Fibroblast of villous mesenchyme (primary cell): ENCODE measurements around the gene DIAPH2. TPM values are rescaled to one million over a fixed set of nuclear protein-coding genes. Genes with fewer than 3 reads are reported as not detected.
A peak's percentile ranks its signal among the peaks of the same experiment; 100 is the strongest.

Experiments
- DNase-seq: peaks from one replicate; pipeline ENCODE4 v3.0.0-alpha.2; 2010; ENCODE audit warnings: low read depth
- H3K4me3 ChIP-seq: 2 replicates; pipeline ENCODE4 v1.5.1; 2011; ENCODE audit warnings: low read depth, mild to moderate bottlenecking, low read length
- total RNA-seq: library from RNA; depleted of rRNA; stranded (reverse); fragments of >200 nt; gene quantifications from 2 replicates; pipeline ENCODE4 v1.2.3, GENCODE V29; 2012
- TF ChIP-seq, protein P1 (sequence below): IDR thresholded peaks from 2 replicates; pipeline ENCODE4 v1.5.1; 2012; ENCODE audit warnings: low read depth, mild to moderate bottlenecking, low read length; ENCODE audit not compliant: insufficient read depth

Gene DIAPH2
- total RNA-seq, 1 donor: 15.5 TPM

- TF ChIP-seq, protein P1, sequence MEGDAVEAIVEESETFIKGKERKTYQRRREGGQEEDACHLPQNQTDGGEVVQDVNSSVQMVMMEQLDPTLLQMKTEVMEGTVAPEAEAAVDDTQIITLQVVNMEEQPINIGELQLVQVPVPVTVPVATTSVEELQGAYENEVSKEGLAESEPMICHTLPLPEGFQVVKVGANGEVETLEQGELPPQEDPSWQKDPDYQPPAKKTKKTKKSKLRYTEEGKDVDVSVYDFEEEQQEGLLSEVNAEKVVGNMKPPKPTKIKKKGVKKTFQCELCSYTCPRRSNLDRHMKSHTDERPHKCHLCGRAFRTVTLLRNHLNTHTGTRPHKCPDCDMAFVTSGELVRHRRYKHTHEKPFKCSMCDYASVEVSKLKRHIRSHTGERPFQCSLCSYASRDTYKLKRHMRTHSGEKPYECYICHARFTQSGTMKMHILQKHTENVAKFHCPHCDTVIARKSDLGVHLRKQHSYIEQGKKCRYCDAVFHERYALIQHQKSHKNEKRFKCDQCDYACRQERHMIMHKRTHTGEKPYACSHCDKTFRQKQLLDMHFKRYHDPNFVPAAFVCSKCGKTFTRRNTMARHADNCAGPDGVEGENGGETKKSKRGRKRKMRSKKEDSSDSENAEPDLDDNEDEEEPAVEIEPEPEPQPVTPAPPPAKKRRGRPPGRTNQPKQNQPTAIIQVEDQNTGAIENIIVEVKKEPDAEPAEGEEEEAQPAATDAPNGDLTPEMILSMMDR: no peak
- DNase-seq: peak; percentile 18
- no peak overlapping the region for H3K4me3 ChIP-seq
These were observed 448.2 kb downstream of the DIAPH2 start for GRCh38 chrX:97132664-97133415.

- no peak overlapping the region for H3K4me3 ChIP-seq
- DNase-seq: no peak
- TF ChIP-seq, protein P1: no peak
These were observed 461.3 kb downstream of the DIAPH2 start for GRCh38 chrX:97145934-97146333.

DNA sequence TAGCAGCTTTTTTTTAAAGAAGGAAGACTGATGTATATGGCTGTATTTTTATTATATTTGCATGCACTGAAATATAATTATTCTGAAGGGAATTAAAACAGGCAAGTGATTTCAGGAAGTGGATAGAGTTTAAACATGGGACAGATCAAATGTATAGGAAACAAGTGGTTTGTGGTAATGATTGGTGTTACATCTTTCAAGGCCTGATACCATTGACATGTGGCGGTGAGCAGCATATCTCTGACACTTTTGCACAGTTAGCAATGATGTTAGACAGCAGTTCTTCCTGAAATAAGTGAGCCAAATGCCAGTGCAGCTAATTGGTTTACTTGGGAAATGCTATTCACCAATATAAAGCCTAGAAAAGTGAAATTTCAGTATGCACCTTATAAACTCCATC is 471.2 kb downstream of the DIAPH2 start:
- no peak overlapping the region for H3K4me3 ChIP-seq
- TF ChIP-seq, protein P1: no peak
- DNase-seq: no peak

DNA sequence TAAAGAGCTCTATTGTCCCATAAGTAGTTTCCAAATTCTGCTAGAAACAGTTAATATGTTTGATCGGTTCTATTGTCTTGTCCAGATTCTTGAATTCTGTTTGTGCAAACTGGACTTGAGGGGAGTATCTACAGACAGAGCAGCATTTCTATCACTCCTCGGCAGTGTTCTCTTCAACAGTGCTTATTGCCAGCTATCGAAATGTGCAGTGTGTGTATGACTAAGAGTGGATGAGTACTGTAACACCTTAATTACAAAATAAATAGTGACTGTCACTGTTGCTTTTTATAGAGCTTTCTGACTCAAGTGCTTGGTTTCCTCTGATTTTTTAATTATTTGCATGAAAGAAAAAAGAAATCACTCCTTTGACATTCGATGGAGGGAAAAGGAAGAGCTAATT is 473.6 kb downstream of the DIAPH2 start:
- H3K4me3 ChIP-seq: no peak overlapping the region
- DNase-seq: no peak
- TF ChIP-seq, protein P1: no peak

DNA sequence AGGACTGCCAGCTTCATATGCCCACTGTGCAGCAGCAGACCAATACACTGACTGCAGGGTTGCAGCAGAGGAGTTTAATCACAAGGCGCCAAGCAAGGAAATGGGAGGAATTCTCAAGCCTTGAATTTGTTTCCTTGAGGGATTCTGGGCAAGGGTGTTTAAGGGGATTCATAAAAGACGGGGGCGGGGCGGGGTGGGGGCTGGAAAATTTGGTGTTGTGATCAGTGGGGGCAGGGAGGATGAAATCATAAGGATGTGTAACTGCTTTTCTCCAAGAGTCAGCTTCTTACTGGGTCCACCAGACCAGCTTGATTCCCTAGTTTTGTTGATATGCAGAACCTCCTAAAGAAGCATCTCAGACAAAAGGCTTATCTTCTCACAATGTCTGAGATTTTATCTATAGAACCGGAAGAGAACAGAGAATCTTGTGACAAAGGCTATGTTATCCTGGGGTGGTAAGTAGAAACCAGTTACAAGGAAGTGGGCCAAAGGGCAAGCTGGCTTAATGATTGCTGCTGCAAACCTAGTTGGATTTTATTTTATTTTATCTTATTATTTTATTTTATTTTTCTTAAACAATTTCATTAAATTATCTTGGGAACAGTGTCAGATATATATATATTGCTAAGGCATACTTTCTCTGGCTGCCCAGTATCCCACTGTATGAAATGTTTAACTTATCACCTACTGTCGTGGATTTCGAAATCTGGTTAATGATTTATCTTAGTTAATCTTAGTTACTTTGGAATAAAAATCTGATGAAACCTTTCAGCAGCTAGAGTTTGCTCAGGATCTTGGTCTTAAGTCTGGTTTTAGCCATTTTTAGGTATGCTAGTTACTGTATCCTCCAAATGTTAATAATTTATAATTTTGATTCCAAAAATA is 475.5 kb downstream of the DIAPH2 start:
- TF ChIP-seq, protein P1: no peak
- DNase-seq: peak; percentile 1
- no peak overlapping the region for H3K4me3 ChIP-seq

DNA sequence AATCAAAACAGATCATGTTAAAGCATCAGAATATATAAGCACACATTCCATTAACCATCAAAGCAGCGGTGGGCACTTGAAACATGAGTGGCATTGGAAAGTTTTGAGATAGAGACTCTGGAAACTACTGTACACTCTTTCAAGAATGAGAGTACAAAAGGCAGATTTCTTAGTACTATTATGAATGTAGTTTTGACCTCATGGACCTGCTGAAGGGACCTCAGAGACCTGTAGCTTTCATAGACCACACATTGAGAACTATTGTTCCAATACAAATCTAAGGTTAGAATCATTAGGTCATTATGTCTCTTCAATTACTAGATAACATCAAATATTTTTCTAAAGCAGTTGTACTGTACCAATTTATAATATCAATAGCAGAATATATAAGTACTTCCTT is 482.7 kb downstream of the DIAPH2 start:
- H3K4me3 ChIP-seq: no peak overlapping the region
- no peak for DNase-seq
- TF ChIP-seq, protein P1: no peak
